IPS-NIHi7 (cell line): ENCODE measurements around the gene SDHAF1.
"Not testable (repeated sequence)": the region's sequence is repeated elsewhere in the genome, so short reads cannot be mapped to it uniquely, and the experiment has no call there.

Source experiments
- DNase-seq: peaks from one replicate; pipeline ENCODE4 v3.0.0; 2012; ENCODE audit warnings: mixed read lengths; ENCODE audit errors: extremely low spot score

Gene SDHAF1, protein sequence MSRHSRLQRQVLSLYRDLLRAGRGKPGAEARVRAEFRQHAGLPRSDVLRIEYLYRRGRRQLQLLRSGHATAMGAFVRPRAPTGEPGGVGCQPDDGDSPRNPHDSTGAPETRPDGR

DNA sequence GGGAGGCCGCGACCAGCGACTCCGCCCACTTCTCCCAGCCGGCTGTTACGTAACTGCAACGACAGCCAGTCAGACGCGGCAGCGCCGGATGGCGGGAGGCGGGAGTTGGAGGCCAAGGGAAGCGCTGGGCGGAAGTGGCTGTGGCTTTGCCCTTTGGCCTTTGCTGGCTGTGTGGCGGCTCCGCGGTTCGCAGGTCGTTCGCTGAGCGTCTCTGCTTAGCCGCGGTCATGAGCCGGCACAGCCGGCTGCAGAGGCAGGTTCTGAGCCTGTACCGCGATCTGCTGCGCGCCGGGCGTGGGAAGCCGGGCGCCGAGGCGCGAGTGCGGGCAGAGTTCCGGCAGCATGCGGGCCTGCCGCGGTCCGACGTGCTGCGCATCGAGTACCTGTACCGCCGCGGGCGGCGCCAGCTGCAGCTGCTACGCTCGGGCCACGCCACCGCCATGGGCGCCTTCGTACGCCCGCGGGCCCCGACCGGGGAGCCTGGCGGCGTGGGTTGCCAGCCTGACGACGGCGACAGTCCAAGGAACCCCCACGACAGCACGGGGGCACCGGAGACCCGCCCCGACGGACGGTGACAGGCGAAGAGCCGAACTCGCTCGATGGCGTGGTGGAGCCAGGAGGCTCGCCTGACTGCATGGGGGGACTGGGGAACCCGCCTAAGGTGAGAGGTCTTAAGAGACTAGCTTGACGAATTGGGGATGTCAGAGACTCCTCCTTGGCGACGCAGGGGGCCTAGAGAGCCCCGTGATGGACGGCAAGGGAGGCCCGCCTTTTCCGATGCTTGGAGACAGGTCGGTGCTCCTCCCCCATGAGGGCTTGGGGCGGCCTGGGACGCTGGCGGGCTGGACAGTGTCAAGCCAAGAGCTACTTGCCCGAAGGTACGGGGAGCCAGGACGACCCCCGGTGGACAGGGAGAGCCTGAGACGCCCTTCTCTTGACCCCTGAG, at the start of gene SDHAF1:
Gene SDHAF1, plus strand, starts transcription at position 141 of the 946 bp plus-strand sequence. Its CDS starts 87 bp downstream, at position 228.
- peak; percentile 95 for DNase-seq

DNA sequence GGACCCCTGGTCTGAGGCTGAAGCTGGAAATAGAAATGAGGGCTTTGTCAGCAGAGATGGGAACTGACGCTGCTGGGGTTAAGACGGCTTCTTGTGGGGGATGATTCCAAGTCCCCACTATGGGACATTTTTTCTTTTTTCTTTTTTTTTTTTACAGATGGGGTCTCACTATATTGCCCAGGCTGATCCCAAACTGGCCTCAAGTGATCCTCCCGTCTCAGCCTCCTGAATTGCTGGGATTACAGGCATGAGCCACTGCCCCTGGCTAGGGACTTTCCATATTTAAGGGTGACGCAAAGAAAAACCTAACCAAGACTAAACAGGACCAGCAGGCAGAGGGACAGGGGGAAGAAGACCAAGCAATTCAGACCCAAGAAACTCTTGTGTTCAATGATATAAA, 48.8 kb upstream of the SDHAF1 start:
- no peak for DNase-seq

DNA sequence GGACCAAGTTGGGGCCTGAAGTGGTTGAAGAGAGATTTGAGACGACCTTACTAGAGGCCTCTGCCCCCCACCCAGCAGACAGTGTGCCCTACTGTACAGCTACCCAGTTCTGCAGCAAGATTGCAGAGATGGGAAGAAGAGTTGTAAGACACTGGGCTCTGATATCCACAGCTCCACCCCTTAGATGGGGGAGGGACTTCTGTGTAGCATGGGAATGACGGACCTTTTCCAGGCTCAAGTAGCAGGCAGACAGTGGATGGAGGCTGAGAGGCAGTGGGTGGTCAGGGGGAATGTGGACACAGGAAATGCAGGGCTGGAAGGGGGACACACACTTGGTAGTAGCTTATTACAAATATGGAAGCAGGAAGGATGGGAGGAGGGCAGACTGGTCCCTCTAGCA, 45.9 kb upstream of the SDHAF1 start:
- DNase-seq = peak; percentile 48

DNA sequence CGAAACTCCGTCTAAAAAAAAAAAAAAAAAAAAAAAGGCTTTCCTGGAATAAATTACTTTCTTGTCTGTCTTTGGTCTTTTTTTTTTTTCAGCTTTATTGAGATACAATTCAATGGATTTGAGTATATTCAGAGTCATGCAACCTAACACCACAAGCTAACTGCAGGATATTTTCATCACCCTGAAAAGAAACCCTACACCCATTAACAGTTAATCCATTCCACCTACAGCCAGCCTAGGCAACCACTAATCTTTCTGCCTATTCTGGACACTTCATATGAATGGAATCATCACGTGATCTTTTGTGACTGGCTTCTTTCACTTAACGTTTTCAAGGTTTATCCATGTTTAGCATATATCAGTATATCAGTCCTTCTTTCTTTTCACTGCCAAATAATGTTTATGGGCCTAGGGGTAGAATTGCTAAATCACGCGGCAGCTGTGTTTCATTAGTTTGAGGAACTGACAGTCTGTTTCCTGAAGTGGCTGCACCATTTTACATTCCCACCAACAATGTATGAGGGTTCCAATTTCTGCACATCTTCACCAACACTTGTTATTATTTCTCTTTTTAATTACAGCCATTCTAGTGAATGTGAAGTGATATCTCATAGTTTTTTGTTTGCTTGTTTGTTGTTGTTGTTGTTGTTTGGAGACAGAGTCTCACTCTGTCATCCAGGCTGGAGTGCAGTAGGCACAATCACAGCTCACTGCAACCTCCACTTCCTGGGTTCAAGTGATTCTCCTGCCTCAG, 38.9 kb upstream of the SDHAF1 start:
- no peak for DNase-seq

DNA sequence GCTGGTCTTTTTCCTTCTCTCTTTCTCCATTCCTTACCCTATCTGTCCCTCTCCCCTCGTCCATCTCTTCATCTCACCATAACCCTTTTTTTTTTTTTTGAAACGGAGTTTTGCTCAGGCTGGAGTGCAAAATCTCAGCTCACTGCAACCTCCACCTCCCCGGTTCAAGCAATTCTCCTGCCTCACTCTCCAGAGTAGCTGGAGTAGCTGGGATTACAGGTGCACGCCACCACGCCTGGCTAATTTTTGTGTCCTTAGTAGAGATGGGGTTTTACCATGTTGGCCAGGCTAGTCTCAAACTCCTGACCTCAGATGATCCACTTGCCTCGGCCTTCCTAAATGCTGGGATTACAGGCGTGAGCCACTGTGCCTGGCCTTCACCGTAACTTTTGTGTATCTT, 37.6 kb upstream of the SDHAF1 start:
- DNase-seq = not testable (repeated sequence)

DNA sequence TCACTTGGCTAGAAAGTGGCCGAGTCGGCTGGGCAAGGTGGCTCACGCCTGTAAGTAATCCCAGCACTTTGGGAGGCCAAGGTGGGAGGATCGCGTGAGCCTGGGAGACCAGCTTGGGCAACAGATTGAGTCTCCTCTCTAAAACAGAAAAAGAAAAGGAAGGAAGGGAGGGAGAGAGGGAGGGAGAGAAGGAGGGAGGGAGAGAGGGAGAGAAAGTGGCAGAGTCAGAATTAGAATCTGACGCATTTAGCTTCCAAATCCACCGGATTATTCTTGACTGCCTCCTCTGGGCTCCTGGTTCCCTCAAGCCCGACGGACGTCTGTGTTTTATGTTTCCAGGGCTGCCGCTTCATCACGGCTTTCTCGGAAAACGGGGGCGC, 36.3 kb upstream of the SDHAF1 start:
- DNase-seq = no peak

DNA sequence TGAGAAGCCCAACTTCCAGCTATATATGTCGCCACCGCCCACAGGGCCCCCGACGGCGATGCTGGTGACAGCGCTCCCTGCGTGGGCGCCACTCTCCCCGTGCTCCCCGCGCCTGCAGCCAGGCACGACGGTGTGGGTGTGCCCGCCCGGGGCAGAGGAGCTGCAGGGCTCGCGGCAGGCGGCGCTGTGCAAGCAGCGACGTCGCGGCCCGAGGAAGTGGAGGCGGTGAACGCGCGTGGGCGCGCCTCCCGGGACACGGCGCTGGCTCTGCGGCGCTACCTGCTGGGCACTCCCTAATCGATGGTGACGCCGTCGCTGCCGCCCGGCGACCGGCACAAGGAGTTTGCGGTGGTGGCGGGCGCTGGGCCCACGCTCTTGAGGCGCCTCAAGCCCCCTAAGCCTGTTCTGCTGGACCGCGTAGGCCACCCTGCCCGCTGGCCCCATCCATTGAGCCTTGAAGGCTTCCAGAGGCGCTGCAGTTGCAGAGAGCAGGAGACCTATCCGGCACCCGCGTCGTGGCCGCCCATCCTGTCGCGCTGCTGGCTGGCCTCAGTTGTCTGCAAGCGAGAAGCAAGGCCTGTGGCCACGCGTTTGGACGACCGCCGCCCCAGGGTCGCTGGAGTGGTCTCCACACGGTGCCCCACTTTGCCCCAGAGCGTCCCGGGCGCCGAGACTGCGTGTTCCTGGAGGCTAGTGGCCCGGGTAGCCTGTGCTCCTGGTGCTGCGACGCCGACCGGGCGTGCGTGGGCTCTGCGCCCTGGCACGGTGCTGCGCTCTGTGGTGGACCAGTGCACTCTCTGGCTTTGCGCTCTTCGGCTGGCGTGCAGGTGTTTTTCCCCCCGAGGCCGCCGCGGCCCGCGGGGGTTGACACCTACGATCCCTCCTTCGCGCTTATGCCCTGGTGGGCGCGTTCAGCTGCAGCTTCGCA, 35.7 kb upstream of the SDHAF1 start:
- DNase-seq = peak; percentile 36

DNA sequence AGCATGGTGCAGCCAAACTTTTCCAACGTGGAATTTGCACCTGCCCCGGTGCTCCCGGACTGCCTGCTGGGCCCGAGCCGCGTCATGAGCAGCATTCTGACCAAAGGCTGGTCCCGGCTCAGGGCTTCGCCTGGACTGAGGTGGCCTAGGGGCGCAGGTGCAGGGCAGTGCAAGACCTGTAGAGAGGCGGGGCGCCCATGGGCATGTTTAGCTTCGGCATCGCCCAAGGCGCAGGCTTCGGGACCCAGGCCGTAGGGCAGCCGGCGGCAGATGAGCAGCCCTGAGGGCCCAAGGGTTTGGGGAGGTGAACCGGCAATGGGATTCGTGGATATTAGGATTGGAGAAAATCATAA, 35.0 kb upstream of the SDHAF1 start:
- DNase-seq = no peak

DNA sequence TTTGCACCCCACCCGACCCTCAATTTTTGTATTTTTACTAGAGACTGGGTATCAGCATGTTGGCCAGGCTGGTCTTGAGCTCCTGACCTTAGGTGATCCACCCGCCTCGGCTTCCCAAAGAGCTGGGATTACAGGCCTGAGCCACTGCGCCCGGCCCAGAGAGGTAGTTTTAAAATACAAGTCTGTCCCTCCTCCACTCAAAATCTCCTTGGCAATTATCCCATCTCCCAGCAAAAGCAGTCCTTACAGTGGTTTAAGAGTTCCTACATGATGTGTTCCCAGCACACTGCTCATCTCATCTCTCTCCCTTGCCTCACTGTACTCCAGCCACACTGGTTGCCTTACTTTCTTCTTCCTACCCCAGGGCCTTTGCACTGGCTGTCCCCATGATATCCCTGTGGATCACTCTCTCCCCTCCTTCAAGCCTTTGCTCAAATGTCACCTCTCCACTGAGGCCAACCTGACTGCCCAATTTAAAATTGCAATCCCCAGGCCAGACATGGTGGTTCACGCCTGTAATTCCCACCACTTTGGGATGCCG, 34.5 kb upstream of the SDHAF1 start:
- DNase-seq = no peak

DNA sequence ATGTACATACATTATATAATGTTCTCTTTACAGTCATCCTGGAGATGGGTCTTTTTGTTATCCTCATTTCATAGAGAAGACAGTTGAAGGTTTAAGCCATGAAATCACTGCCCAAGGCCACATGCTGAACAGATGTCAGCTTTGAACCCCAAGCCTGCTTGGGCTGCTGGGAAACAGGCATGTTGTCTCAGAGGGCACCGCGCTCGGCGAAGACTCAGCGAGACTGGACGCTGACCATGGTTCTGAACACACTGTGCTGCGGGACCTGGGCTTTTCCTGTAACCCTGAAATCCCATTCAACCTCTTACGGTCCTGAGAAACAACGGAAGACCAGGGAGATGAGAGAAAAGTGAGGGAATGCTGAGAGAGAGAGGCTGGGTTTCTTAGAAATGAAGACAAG, 31.5 kb upstream of the SDHAF1 start:
- DNase-seq = peak; percentile 84

DNA sequence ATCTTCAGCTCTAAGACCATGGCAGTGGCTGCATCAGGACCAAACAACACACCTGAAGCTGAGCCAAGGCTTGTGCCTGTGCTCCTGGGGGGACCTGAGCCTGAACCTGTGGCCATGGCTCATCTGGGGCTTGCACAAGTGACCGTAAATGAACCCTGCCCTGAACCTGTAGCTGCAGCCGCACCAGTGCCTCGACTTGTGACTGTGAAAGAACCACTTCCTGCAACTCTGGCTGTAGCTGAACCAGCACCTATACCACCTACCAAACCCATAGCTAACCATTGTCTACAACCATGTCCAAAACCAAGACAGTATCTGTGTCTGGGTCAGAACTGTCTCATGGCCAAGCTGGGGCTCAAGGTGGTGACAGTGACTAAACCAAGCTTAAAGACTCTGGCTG, 28.2 kb upstream of the SDHAF1 start:
- DNase-seq = no peak

DNA sequence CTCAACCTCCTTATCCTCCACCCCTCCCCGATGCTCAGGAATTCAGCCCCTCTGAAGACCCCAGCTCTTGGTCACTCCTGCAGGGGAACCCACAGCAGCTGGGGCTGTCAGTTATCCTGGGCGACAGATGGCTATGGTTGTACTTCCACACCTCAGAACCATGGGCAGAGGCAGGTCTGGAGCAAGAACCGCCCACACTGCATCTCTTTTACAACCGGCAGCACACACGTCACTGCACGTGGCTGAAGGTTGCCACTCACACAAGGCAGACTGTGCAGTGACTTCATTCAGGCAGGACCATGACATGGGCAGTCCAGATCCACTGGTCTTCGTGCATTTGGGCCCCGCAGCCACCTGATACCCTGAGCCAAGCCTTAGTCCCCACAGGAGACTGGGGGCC, 21.5 kb upstream of the SDHAF1 start:
- DNase-seq = no peak

DNA sequence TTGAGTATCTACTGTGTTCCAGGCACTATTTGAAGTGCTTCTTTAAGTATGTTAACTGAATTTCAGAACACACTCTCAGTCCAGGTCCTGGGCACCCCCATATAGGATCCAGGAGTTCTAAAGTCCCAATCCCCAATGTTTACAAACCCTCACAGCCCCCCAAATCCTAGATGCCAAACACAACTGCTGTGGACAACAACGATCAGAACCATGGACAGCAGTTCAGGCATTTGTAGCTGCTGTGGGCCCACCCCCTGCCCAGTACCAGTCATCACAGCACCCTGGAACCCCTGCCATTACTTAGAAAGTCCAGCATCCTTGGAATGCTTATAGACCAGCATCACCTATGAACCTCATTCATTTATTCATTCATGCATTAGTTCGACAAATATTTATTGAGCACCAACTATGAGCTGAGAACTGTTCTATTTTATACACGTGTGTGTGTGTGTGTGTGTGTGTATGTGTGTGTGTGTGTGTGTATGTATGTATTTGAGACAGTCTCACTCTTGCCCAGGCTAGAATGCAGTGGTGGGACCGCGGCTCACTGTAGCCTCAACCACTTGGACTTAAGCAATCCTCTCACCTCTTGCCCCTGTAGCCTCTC, 19.3 kb upstream of the SDHAF1 start:
- DNase-seq = peak; percentile 82

DNA sequence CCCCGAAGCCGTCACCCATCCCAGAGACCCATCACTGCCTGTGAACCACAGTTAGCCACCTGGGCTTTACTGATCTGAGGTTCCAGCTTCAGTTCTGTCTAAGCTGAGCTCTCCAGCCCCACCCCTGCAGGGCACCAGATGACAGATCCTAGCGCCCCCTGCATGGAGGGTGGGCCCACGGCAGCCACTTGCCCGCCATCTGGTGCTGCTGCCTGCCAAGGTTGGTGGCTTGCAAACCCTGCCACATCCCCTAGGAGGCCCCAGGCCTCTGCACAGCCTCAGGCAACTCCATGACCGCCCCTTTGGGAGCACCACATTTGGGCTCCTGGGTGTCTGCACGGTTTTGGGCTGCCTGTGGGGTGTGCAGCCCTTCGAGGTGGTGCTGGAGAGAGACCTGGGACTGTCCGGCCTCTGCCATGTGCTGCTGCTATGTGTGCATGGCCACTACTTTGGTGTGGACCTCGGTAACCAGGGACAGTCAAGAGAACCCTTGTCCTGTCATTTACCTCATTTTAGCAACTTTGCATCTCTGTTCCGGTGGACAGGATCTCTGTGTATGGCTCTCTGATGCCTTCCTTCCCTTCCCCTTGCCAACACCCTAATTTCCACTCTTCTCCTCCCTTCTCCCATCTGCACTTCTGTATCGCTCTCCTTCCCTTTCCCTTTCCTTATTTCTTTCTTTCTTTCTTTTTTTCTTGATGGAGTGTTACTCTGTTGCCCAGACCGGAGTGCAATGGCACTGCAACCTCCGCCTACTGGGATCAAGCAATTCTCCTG, 17.4 kb upstream of the SDHAF1 start:
- peak; percentile 89 for DNase-seq

DNA sequence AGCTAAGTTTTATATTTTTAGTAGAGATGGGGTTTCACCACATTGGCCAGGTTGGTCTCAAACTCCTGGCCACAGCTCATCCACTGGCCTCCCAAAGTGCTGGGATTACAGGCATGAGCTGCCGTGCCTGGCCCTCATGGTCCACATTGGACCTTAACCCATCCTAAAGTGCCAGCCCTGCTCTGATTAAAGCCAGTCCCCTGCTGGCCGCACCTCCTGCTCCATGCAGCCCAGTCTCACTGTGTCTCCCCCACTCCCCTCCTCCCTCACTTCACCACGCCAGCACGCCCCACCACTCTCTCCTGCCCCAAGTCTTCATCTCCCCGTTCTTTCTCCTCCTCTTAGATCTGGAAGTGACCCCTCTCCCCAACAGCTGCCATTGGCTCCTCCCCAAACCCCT, 16.7 kb upstream of the SDHAF1 start:
- DNase-seq = no peak

DNA sequence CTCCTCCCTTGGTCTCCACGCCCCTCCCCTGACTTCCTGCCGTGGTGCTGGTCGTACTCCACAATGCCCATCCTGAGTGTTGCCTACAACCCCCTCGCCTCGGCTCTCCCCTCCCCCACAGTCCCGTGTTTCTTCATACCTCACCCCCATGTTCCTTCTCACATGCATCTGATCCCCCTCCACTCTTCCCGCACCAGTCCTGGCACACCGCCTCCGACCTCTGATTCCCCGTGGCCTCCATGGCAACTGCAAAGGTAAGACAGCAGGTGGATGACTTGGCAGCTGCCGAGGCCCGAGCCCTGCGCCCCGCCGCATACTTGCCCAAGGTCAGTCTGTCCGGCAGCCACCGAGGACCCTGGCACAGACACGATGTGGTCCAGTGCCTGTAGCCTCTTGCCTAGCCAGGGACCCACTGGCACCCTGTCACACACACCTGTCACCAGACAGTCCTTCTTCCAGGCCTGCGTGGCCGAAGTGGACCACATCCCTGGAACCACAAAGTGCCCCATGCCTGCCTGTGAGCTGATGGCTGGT, 16.1 kb upstream of the SDHAF1 start:
- no peak for DNase-seq

DNA sequence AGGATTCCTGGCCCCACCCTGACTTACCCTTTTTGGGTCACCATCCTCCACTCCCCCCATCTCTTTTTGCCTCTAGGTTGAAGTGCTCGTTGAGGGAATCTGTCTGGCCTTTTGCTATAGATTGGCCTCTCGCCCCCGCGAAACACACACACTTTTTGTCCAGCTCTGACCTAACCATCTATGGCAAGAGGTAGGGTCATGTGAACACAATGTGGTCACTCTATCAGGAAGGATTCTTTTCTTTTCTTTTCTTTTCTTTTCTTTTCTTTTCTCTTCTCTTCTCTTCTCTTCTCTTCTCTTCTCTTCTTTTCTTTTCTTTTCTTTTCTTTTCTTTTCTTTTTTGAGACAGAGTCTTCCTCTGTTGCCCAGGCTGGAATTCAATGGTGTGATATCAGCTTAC, 14.0 kb upstream of the SDHAF1 start:
- DNase-seq = not testable (repeated sequence)

DNA sequence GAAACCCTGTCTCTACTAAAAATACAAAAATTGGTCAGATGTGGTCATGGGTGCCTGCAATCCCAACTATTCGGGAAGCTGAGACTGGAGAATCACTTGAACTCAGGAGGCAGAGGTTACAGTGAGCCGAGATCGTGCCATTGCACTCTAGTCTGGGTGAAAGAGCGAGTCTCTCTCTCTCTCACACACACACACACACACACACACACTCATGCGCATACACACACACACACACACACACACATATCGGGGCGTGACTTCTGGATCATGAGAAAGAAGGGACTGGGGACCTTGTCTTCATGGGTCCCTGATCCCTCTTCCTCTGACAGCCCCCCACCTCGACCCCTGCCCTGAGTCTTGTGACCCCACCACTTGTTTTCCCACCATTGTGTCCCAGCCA, 11.8 kb upstream of the SDHAF1 start:
- no peak for DNase-seq

DNA sequence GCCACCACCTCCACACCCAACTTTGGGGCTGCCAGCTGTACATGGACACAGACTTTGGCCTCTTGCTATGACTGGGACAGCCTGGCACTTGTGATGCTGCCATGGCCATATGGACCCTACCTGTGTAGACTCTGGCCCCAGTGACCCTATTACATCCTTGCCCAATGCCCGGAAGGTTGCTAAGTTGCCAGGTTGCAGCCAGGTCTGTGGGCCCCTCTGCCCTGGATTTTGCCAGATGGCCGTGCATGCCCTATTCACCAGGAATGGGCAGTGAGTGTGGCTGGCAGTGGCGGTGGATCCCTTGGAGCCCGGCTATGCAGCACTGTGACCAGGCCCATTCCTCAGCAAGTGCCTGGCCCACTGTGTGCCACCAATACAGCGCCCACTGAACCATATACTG, 8.9 kb upstream of the SDHAF1 start:
- DNase-seq = no peak
